A204.1 (cell line): ENCODE data around the gene SHC2.

Source experiments
- FAIRE-seq: peaks from 2 replicates; lab custom pipeline; 2012; peaks lifted over from hg19 to GRCh38; lab: Jason Lieb, UNC

SHC2 gene

GRCh38 chr19:371501-372168, 89.2 kb downstream of the SHC2 start:
- no peak for FAIRE-seq

- no peak for FAIRE-seq
Measured at GRCh38 chr19:370641-371330, 90.0 kb downstream of the SHC2 start.

- no peak for FAIRE-seq
Measured at GRCh38 chr19:369876-370275, 91.0 kb downstream of the SHC2 start.

- no peak for FAIRE-seq
Measured at GRCh38 chr19:369256-369655, 91.6 kb downstream of the SHC2 start.

GRCh38 chr19:368630-369024, 92.2 kb downstream of the SHC2 start:
- no peak for FAIRE-seq

GRCh38 chr19:367963-368629, 92.7 kb downstream of the SHC2 start:
- FAIRE-seq = no peak

- FAIRE-seq = no peak
Measured at GRCh38 chr19:367561-367960, 93.3 kb downstream of the SHC2 start.

GRCh38 chr19:366951-367350, 93.9 kb downstream of the SHC2 start:
- no peak for FAIRE-seq
